ENCODE data around the gene GALNT14. TPM values are rescaled to one million over a fixed set of nuclear protein-coding genes. Genes with fewer than 3 reads are reported as not detected.

Gene GALNT14
- total and polyA plus RNA-seq, 2 of the 13 experiments (the other 11 are each of a cell fraction or from before 2014, with no cell fraction given): not detected

DNA sequence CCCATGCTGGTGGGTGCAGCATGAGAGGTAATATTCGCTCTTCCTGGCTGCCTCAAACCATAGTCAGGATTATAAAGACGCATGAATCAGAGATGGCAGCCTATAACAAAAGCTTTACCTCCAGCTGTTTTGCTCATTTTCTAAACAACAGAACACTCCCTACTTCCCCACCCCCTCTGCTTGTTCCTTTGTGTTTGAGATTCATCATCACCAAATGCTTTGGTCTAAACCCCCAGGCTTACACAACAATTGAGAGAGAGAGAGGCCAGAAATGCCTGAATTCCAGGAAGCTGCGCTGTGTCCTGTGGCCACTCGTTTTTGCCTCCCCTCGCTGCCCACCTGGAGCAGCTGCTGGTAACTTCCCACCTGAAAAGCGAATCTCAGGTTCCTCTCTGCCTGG, 252.2 kb downstream of the GALNT14 start:
- Histone ChIP-seq H3K27ac (ENCODE audit: extremely low read length, insufficient read depth, low read length) (no peak overlapping the region), H3K36me3 (replicated peaks in 1 of 2; ENCODE audit: control insufficient read depth in 1 of 2, insufficient read depth in 2 of 2, low read length in 2 of 2) (no peaks in the 10 kb centered on the region), H2AFZ (ENCODE audit: low read length) (no peak overlapping the region), H3K4me2 (ENCODE audit: low read depth, low read length) (no peak overlapping the region), H3K9me3 (ENCODE audit: low read length) (no peaks in the 10 kb centered on the region), H3K27me3 (ENCODE audit: control insufficient read depth in 1 of 2, insufficient read depth in 2 of 2, low read length in 2 of 2) (no peaks in the 10 kb centered on the region; a peak in 1 of 5 replicates), H3K4me1 (ENCODE audit: insufficient read depth, low read length) (no peaks in the 10 kb centered on the region), H3K4me3 (replicated peaks in 1 of 3; ENCODE audit: insufficient read depth in 1 of 3, low read depth in 2 of 3, low read length in 3 of 3) (no peak overlapping the region), H3K9ac (ENCODE audit: insufficient read depth, low read depth, low read length) (no peak overlapping the region), H3K79me2 (ENCODE audit: insufficient read depth, low read length) (no peaks in the 10 kb centered on the region), H4K20me1 (ENCODE audit: insufficient read depth, low read length) (no peaks in the 10 kb centered on the region)
- FAIRE-seq: no peak
- WGBS (ENCODE audit: low lambda C conversion rate): 9% methylated on average over 6 of the region's 6 CpGs
- ChIA-PET POLR2A (no interaction called here), CTCF (ENCODE audit: low intra/inter-chr PET ratio, low total read pairs) (no interaction called here)
- BruUV-seq (replicated peaks): no TSS peak
- DNase-seq (ENCODE audit: low spot score): no peak
- ATAC-seq: no peak
- in situ Hi-C loops (cut with HindIII; ENCODE audit: extremely low pct_ligation_motif_present, low pct_unique_long_range_greater_than_20kb) (no loop called here), intact Hi-C loops (cut with micrococcal nuclease; ENCODE audit: unreplicated experiment) (no loop called here)
- TF ChIP-seq ZBTB1 (CRISPR knock-in tag; IDR thresholded peaks at IDR 0.05; ENCODE audit: borderline replicate concordance) (no peak), ATF1 (CRISPR knock-in tag; IDR thresholded peaks at IDR 0.05) (no peak), ZMYM3 (CRISPR knock-in tag; IDR thresholded peaks at IDR 0.05) (no peak), ZNF605 (CRISPR knock-in tag; IDR thresholded peaks at IDR 0.05) (no peak), ZBTB21 (CRISPR knock-in tag; IDR thresholded peaks at IDR 0.05) (no peak), FOXM1 (CRISPR knock-in tag; IDR thresholded peaks at IDR 0.05) (no peak), NRL (CRISPR knock-in tag; IDR thresholded peaks at IDR 0.05; ENCODE audit: borderline replicate concordance) (no peak), ZNF788 (CRISPR knock-in tag; IDR thresholded peaks at IDR 0.05; ENCODE audit: borderline replicate concordance) (no peak), RNF2 (conservative IDR thresholded peaks at IDR 0.05; ENCODE audit: low read depth) (no peak), NR2F2 (IDR thresholded peaks at IDR 0.05; ENCODE audit: borderline replicate concordance, low read depth) (no peak), NR2F6 (IDR thresholded peaks at IDR 0.05) (no peak), NR2F6 (CRISPR knock-in tag; IDR thresholded peaks at IDR 0.05) (no peak), FLYWCH1 (CRISPR knock-in tag; IDR thresholded peaks at IDR 0.05) (no peak), SNAI1 (CRISPR knock-in tag; IDR thresholded peaks at IDR 0.05; ENCODE audit: borderline replicate concordance) (no peak), MXD4 (CRISPR knock-in tag; IDR thresholded peaks at IDR 0.05) (no peak), MBNL3 (CRISPR knock-in tag; conservative IDR thresholded peaks at IDR 0.05) (no peak), CC2D1A (CRISPR knock-in tag; IDR thresholded peaks at IDR 0.05) (no peak), ZFP37 (CRISPR knock-in tag; IDR thresholded peaks at IDR 0.05; ENCODE audit: borderline replicate concordance) (no peak), RBM22 (optimal IDR thresholded peaks at IDR 0.05; ENCODE audit: low read length) (no peak), ATRX (CRISPR knock-in tag; IDR thresholded peaks at IDR 0.05; ENCODE audit: borderline replicate concordance) (no peak)
- TF ChIP-seq, protein P1, sequence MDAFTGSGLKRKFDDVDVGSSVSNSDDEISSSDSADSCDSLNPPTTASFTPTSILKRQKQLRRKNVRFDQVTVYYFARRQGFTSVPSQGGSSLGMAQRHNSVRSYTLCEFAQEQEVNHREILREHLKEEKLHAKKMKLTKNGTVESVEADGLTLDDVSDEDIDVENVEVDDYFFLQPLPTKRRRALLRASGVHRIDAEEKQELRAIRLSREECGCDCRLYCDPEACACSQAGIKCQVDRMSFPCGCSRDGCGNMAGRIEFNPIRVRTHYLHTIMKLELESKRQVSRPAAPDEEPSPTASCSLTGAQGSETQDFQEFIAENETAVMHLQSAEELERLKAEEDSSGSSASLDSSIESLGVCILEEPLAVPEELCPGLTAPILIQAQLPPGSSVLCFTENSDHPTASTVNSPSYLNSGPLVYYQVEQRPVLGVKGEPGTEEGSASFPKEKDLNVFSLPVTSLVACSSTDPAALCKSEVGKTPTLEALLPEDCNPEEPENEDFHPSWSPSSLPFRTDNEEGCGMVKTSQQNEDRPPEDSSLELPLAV (CRISPR knock-in tag; conservative IDR thresholded peaks at IDR 0.05; ENCODE audit: low read depth): no peak
